GM18502 (cell line): Measurements from ENCODE around the gene BPIFA2.
"Not testable (repeated sequence)": the region's sequence is repeated elsewhere in the genome, so short reads cannot be mapped to it uniquely, and the experiment has no call there.

Source experiments
- ATAC-seq: cut with Tn5 transposase; IDR thresholded peaks from one replicate; pipeline ENCODE4 v1.9.1; 2021; ENCODE audit warnings: mild to moderate bottlenecking; ENCODE audit not compliant: unreplicated experiment, poor library complexity

Gene BPIFA2

GRCh38 chr20:33159713-33160112, 8.2 kb upstream of the BPIFA2 start:
- ATAC-seq: no peak

- no peak for ATAC-seq
These were observed 7.3 kb upstream of the BPIFA2 start for GRCh38 chr20:33160681-33161080.

GRCh38 chr20:33162313-33162712, 5.6 kb upstream of the BPIFA2 start:
- ATAC-seq: no peak

GRCh38 chr20:33162753-33163152, 5.2 kb upstream of the BPIFA2 start:
- no peak for ATAC-seq

DNA sequence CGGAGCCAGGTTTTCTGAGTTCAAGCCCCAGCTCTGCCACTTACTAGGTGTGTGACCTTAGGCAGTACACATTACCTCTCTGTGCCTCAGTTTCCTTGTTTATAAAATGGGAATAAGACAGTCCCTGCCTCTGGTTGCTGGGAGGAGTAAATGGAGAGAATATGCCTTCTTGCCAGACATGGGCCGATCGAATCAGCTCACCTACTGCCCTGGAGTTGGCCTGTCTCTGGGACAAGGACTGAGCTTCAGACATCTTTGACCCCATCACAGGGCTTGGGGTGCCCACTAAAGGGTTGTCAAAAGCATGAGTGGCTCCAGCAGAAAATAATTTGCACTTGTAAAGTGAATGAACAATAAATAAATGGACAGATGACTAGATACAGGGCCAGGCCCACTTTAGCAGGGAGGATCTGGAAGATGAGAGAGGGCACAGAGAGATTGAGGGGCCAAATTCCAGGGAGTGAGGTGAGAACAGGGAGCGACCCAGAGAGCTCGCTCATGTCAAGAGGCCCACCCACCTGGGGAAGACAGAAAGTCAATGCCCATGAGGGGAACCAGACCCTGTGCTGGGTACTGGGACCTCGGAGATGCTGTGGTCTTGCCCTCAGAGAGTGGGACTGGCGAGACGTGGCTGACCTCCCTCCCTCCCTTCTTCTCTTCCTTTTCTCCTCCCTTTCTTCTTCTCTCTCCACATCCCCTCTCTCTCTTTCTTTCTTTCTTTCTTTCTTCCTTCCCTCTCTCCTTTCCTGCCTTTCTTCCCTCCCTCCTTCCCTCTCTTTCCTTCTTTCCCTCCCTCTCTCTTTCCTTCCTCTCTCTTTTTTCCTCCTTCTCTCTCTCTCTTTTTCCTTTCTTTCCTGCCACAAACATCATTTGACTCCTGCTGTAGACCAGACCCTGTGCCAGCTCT, 3.9 kb upstream of the BPIFA2 start:
- ATAC-seq: no peak

- ATAC-seq: no peak
These were observed 3.2 kb upstream of the BPIFA2 start for GRCh38 chr20:33164763-33165095.

DNA sequence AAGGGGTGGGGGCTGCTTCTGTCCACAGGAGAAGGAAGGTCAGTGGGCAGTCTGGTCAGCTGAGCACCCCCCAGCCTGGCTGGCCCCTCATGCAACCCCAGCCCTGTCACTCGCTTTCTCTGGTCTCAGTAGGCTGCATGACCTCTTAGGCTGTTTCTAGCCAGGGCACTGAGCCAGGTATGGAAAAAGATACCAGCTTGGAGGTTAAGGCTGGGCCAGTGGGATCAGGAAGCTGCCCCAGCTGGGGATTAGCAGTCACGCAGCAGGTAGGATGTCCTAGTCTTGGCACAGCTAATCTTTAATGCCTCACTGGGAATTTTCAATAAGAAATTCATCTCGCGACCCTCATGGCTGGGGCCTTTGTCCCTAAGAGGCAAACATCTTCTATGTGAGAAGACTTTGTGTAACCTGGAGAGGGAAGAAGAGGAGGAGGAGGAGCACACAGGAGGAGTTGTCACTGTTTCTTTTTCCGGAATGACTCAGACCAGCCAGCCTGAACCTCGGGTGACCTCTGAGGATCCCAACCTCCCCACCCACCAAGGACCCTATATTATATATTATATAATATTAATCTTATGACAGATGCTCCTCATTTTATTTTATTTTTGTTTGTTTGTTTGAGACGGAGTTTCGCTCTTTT, 2.4 kb upstream of the BPIFA2 start:
- ATAC-seq: no peak

GRCh38 chr20:33166533-33167113, 1.3 kb upstream of the BPIFA2 start:
- ATAC-seq: no peak

GRCh38 chr20:33169176-33169794, 1.3 kb downstream of the BPIFA2 start:
- ATAC-seq: no peak

GRCh38 chr20:33172781-33173180, 4.8 kb downstream of the BPIFA2 start:
- ATAC-seq: no peak

GRCh38 chr20:33175123-33175522, 7.2 kb downstream of the BPIFA2 start:
- no peak for ATAC-seq

GRCh38 chr20:33176101-33176500, 8.1 kb downstream of the BPIFA2 start:
- no peak for ATAC-seq

DNA sequence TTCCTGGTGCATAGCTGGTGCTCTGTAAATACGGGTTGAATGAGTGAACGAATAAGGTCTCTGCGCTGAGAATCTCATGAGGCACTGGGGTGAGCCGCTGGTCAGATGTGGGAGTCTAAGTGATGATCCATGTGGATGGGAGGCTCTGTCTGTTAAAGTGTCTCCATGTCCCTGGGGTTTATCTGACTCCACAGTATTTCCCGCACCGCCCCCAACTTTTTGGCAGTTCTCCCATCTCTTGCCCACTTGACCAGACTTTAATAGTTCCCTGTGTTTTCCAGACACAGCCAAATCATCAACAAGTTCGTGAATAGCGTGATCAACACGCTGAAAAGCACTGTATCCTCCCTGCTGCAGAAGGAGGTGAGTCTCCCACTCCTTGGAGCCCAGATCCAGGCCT, 9.9 kb downstream of the BPIFA2 start:
- ATAC-seq: no peak

GRCh38 chr20:33178726-33179125, 10.8 kb downstream of the BPIFA2 start:
- no peak for ATAC-seq

DNA sequence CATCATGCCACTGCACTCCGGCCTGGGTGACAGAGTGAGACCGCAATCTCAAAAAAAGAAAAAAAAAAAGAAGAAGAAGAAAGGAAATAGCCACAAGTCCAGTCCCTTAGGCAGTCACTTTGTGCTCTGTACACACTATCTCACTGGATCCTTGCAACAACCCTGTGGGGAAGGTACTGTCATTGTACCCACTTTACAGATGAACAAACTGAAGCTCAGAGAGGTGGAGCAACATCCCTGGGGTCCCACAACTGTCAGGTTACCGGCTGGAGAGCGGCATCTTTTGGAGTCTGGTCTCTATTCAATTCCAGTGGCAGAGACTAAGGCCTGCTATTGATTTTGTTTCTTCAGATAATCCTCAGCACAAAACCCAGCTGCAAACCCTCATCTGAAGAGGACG, 12.2 kb downstream of the BPIFA2 start:
- ATAC-seq: no peak

DNA sequence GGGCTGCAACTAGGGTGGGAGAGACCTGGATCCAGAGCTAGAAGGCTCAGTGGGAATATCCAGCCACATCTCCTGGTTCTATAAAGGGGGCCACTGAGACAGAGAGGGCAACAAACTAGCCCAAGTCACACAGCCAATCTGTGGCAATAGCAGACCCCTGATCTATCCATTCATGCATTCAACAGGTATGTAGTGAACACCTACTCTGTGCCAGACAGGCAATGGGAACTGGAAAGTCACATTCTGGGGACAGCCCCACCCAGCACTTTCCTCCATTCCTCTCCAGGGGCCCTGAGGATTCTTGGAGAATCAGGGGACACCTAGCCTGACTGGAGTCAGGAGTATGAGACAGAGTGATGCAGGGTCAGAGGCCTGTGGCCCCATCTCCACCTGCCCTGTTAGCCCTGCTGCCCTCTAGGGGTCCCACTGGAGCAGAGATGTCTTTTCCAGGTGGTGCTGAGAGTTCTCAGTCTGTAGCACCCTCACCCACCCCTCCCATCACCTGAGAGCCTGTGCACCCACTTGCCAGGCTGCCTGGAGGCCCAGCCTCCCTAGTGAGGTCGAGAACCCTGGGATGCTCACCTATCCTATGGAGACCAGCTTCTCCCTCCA, 13.6 kb downstream of the BPIFA2 start:
- ATAC-seq: no peak

DNA sequence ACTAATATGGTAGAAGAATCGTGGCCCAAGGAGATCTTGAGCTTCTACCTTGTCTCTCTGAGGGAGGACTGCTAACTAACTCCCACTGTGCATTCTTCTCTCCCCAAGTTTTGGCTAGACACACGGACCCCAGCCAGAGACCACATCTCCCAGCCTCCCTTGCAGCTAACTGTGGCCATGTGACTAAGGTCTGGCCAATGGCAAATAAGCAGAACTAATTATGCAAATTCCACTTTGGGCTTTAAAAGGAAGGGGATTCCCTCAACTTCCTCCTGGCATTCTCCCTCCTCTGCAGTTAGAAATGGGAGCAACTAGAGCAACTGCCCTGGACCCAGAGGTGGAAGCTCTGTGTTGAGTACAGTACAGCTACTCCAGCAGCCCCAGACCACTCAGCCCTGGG, 15.4 kb downstream of the BPIFA2 start:
- ATAC-seq: no peak

GRCh38 chr20:33185031-33185590, 17.2 kb downstream of the BPIFA2 start:
- not testable (repeated sequence) for ATAC-seq

- no peak for ATAC-seq
These were observed 19.5 kb downstream of the BPIFA2 start for GRCh38 chr20:33187491-33187890.

DNA sequence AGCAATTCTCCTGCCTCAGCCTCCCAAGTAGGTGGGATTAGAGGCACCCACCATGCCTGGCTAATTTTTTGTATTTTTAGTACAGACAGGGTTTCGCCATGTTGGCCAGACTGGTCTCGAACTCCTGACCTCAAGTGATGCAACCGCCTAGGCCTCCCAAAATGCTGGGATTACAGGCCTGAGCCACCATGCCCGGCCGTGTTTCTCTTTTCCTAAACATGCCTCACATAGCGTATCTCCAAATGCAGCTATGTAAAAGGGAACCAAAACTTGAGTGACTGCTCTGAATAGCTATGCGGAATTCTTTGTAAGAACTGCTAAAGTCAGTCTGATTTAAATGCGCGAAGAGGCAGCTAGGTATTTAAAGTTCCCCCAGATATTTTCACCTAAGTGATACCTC, 20.5 kb downstream of the BPIFA2 start:
- ATAC-seq: no peak
